ENCODE data around the gene SLC7A4.

DNA sequence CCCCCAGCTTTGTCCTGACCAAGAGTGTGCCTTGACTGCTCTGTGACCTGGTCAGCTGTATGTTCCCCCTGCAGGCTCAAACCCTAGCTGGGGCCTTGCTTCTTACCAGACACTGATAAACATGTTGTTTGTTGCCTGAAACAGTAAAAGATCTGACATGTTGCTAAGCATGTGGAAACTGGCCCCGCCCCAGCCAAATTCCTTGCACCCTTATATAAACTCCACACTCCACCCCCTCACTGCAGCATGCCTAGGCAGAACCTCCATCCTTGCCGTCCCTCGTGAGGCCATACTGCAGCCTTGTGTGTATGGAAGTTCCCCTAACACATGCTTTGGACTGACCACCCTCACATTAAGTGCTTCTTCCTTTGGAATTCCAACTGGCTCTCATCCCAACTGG lies 40.7 kb upstream of the SLC7A4 start:
- no peak for TF ChIP-seq POLR2A (IDR thresholded peaks at IDR 0.05)
- TF ChIP-seq, protein P1, sequence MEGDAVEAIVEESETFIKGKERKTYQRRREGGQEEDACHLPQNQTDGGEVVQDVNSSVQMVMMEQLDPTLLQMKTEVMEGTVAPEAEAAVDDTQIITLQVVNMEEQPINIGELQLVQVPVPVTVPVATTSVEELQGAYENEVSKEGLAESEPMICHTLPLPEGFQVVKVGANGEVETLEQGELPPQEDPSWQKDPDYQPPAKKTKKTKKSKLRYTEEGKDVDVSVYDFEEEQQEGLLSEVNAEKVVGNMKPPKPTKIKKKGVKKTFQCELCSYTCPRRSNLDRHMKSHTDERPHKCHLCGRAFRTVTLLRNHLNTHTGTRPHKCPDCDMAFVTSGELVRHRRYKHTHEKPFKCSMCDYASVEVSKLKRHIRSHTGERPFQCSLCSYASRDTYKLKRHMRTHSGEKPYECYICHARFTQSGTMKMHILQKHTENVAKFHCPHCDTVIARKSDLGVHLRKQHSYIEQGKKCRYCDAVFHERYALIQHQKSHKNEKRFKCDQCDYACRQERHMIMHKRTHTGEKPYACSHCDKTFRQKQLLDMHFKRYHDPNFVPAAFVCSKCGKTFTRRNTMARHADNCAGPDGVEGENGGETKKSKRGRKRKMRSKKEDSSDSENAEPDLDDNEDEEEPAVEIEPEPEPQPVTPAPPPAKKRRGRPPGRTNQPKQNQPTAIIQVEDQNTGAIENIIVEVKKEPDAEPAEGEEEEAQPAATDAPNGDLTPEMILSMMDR (IDR thresholded peaks at IDR 0.05), result no peak

Data from testis (tissue), 2 donors.